ENCODE data around the gene MYOCOS. TPM values are rescaled to one million over a fixed set of nuclear protein-coding genes. Genes with fewer than 3 reads are reported as not detected.
A peak's percentile ranks its signal among the peaks of the same experiment; 100 is the strongest.

The MYOCOS gene
- total RNA-seq, 1 donor from 2014 or later = not detected

DNA sequence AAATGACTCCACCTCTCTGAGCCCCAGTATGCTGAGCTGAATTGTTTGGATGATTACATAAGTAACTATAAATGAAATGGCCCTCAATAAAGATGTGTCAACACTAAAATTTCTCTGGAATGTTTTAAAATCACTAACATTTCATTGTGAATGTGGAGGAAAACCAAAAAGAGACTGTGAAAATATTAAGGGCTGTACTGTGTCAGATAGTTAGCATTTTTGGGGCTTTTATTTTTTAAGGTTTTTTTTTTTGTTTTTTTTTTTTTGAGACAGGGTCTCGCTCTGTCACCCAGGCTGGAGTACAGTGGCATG, 24.2 kb downstream of the MYOCOS start:
- no peaks in the 10 kb centered on the region for H3K27me3 ChIP-seq (ENCODE audit: control insufficient read depth, insufficient read depth, low read length)
- DNase-seq (ENCODE audit: low read depth) (no peak), FAIRE-seq (no peak)
- no peak for TF ChIP-seq CTCF (IDR thresholded peaks at IDR 0.05; ENCODE audit: insufficient read depth, low read length, severe bottlenecking)
- no peak overlapping the region for H3K4me3 ChIP-seq (ENCODE audit: low read depth, low read length)
- no peaks in the 10 kb centered on the region for H3K36me3 ChIP-seq (ENCODE audit: control insufficient read depth, insufficient read depth, low read length)

- FAIRE-seq (no peak), DNase-seq (ENCODE audit: low read depth) (no peak)
- TF ChIP-seq CTCF (IDR thresholded peaks at IDR 0.05; ENCODE audit: insufficient read depth, low read length, severe bottlenecking) = no peak
- Histone ChIP-seq H3K27me3 (ENCODE audit: control insufficient read depth, insufficient read depth, low read length) (no peaks in the 10 kb centered on the region), H3K4me3 (ENCODE audit: low read depth, low read length) (no peak within 1 kb of the TSS), H3K36me3 (ENCODE audit: control insufficient read depth, insufficient read depth, low read length) (no peaks in the 10 kb centered on the region)
Observed at GRCh38 chr1:171652234-171652822, 30.3 kb downstream of the MYOCOS start, which contains the start of gene MYOC. MYOC (minus strand) TSS chr1:171652688; CDS start chr1:171652611, 77 bp downstream.

DNA sequence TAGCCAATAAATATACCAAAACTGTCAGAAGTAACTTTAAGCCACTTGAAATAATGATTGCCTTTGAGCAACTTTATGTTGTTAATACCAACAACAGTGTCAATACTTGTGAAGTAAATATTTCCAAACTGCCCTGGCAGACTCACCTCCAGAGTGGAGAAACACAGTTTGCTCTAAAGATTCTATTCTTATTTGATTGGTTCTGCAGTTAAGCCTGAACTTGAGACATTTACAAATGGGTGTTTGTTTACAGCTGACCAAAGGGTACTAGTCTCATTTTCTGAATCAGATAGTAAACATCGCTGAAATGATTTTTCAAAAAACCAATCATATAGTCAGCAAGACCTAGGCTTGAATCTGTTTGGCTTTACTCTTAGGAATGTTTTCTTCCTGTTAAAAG, 31.8 kb downstream of the MYOCOS start:
- no peaks in the 10 kb centered on the region for H3K36me3 ChIP-seq (ENCODE audit: control insufficient read depth, insufficient read depth, low read length)
- DNase-seq (ENCODE audit: low read depth) (no peak), FAIRE-seq (no peak)
- H3K4me3 ChIP-seq (ENCODE audit: low read depth, low read length) = no peak overlapping the region
- TF ChIP-seq CTCF (IDR thresholded peaks at IDR 0.05; ENCODE audit: insufficient read depth, low read length, severe bottlenecking) = no peak
- H3K27me3 ChIP-seq (ENCODE audit: control insufficient read depth, insufficient read depth, low read length) = no peaks in the 10 kb centered on the region

GRCh38 chr1:171654201-171654941, 32.3 kb downstream of the MYOCOS start:
- TF ChIP-seq CTCF (IDR thresholded peaks at IDR 0.05; ENCODE audit: insufficient read depth, low read length, severe bottlenecking) = no peak
- Histone ChIP-seq H3K36me3 (ENCODE audit: control insufficient read depth, insufficient read depth, low read length) (no peaks in the 10 kb centered on the region), H3K4me3 (ENCODE audit: low read depth, low read length) (no peak overlapping the region), H3K27me3 (ENCODE audit: control insufficient read depth, insufficient read depth, low read length) (no peaks in the 10 kb centered on the region)
- DNase-seq (ENCODE audit: low read depth) (no peak), FAIRE-seq (no peak)

DNA sequence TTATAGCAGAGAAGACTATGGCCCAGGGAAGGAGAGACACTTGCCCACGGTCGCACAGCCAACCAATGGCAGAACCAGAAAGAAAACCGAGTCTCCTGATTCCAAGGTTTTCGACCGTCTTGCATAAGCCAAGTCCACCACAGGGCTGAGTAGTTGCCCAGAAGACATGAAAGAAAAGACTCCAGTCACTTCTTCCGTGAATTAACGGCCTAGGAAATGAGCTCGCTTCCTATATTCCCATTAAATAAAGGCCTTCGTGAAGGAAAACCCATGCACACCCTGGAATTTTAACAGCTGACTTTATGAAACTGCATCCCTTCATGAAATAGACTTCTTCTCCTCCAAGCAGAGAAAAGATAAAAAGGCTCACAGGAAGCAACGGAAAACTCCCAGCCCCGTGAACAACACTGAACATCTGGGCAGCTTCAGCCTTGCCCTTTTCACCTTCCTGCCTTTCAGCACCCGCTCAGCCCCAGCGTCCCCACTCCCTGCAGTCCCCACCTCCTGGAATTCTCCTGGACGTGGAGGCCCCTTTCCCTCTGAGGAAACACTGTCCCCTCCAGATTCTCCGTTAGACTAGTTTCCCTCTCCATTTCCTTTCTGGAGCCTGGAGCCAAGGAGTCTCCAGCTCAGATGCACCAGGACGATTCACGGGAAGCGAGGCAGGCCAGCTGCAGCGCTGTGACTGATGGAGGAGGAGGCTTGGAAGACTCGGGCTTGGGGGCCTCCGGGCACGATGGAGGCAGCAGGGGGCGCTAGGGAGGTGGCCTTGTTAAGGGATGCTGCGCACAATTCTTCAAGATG, 33.1 kb downstream of the MYOCOS start:
- Histone ChIP-seq H3K4me3 (ENCODE audit: low read depth, low read length) (no peak overlapping the region), H3K36me3 (ENCODE audit: control insufficient read depth, insufficient read depth, low read length) (no peaks in the 10 kb centered on the region), H3K27me3 (ENCODE audit: control insufficient read depth, insufficient read depth, low read length) (no peaks in the 10 kb centered on the region)
- peak; percentile 68 for TF ChIP-seq CTCF (IDR thresholded peaks at IDR 0.05; ENCODE audit: insufficient read depth, low read length, severe bottlenecking)
- FAIRE-seq = no peak
- peak; percentile 12 for DNase-seq (ENCODE audit: low read depth)

All from bronchial epithelial cell (primary cell).